MCF 10A (cell line): ENCODE data around the gene SPON1. TPM values are rescaled to one million over a fixed set of nuclear protein-coding genes. Genes with fewer than 3 reads are reported as not detected.

ENCODE experiments used
- BruUV-seq: library from RNA; stranded (reverse); fragments of 400-500 nt; replicated peaks from 2 replicates; lab custom pipeline; 2021; lab: Mats Ljungman, UMichigan
- CTCF ChIA-PET: fragments of 300-600 bp; sonication (Branson Sonifier 250); formaldehyde crosslinking; extraction: SDS; loops from one replicate; lab custom pipeline; 2021; ENCODE audit warnings: antibody characterized with exemption, inconsistent platforms; lab: Yijun Ruan, JAX
- POLR2A ChIA-PET: fragments of 300-600, 350-650 bp; sonication (Branson Sonifier 250); formaldehyde crosslinking; extraction: SDS; loops from one replicate; lab custom pipeline; 2020; ENCODE audit warnings: antibody characterized with exemption, inconsistent platforms; lab: Yijun Ruan, JAX
- DNase-seq: peaks from one replicate; pipeline ENCODE4 v3.0.0-alpha.2; 2018; ENCODE audit not compliant: unreplicated experiment
- H3K27ac Mint-ChIP-seq: one replicate; pipeline ENCODE4 v1.8.0; 2022; ENCODE audit warnings: mild to moderate bottlenecking, low read depth, mixed read lengths; ENCODE audit not compliant: unreplicated experiment
- H3K27me3 Mint-ChIP-seq: one replicate; pipeline ENCODE4 v1.8.0; 2022; ENCODE audit warnings: mixed read lengths; ENCODE audit not compliant: insufficient read depth, unreplicated experiment
- H3K36me3 Mint-ChIP-seq: one replicate; pipeline ENCODE4 v1.8.0; 2022; ENCODE audit warnings: mild to moderate bottlenecking, moderate library complexity, mixed read lengths; ENCODE audit not compliant: insufficient read depth, unreplicated experiment
- H3K4me1 Mint-ChIP-seq: one replicate; pipeline ENCODE4 v1.8.0; 2022; ENCODE audit warnings: mixed read lengths; ENCODE audit not compliant: insufficient read depth, unreplicated experiment
- H3K4me3 Mint-ChIP-seq: one replicate; pipeline ENCODE4 v1.8.0; 2022; ENCODE audit warnings: mild to moderate bottlenecking, moderate library complexity, mixed read lengths; ENCODE audit not compliant: unreplicated experiment
- H3K9me3 Mint-ChIP-seq: one replicate; pipeline ENCODE4 v1.8.0; 2022; ENCODE audit warnings: mixed read lengths; ENCODE audit not compliant: unreplicated experiment
- intact Hi-C: fragments of 100-400 bp; cut with micrococcal nuclease; formaldehyde crosslinking; loops from 2 replicates; pipeline ENCODE4 v1.14.1; 2022
- total RNA-seq: library from RNA; stranded (reverse); gene quantifications from 2 replicates; pipeline ENCODE4 v1.2.3, GENCODE V29; 2022
- TF ChIP-seq, protein P1 (sequence below): fragments of 200-600 bp; IDR thresholded peaks from one replicate; pipeline ENCODE4 v1.8.0; 2022; ENCODE audit warnings: antibody characterized with exemption, mild to moderate bottlenecking; ENCODE audit not compliant: unreplicated experiment

Gene SPON1
- total RNA-seq, 1 experiment from 2014 or later, result not detected

- Mint-ChIP-seq H3K4me1 (no peaks in the 10 kb centered on the region), H3K9me3 (no peaks in the 10 kb centered on the region), H3K36me3 (no peaks in the 10 kb centered on the region), H3K27ac (no peak overlapping the region), H3K4me3 (no peak overlapping the region), H3K27me3 (peaks cover 24% of the 10 kb centered on the region)
- POLR2A ChIA-PET, result no interaction called here
- TF ChIP-seq, protein P1, sequence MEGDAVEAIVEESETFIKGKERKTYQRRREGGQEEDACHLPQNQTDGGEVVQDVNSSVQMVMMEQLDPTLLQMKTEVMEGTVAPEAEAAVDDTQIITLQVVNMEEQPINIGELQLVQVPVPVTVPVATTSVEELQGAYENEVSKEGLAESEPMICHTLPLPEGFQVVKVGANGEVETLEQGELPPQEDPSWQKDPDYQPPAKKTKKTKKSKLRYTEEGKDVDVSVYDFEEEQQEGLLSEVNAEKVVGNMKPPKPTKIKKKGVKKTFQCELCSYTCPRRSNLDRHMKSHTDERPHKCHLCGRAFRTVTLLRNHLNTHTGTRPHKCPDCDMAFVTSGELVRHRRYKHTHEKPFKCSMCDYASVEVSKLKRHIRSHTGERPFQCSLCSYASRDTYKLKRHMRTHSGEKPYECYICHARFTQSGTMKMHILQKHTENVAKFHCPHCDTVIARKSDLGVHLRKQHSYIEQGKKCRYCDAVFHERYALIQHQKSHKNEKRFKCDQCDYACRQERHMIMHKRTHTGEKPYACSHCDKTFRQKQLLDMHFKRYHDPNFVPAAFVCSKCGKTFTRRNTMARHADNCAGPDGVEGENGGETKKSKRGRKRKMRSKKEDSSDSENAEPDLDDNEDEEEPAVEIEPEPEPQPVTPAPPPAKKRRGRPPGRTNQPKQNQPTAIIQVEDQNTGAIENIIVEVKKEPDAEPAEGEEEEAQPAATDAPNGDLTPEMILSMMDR, result no peak
- intact Hi-C loops, result no loop called here
- DNase-seq, result peak; percentile 27
- BruUV-seq, result no TSS peak
- CTCF ChIA-PET, result interaction anchor here (0.6 kb wide), 1 partner anchor 90 kb away, joined by 3 read pairs; no protein-coding TSS in a partner anchor
Measured at GRCh38 chr11:14073849-14074476, 111.4 kb downstream of the SPON1 start.

DNA sequence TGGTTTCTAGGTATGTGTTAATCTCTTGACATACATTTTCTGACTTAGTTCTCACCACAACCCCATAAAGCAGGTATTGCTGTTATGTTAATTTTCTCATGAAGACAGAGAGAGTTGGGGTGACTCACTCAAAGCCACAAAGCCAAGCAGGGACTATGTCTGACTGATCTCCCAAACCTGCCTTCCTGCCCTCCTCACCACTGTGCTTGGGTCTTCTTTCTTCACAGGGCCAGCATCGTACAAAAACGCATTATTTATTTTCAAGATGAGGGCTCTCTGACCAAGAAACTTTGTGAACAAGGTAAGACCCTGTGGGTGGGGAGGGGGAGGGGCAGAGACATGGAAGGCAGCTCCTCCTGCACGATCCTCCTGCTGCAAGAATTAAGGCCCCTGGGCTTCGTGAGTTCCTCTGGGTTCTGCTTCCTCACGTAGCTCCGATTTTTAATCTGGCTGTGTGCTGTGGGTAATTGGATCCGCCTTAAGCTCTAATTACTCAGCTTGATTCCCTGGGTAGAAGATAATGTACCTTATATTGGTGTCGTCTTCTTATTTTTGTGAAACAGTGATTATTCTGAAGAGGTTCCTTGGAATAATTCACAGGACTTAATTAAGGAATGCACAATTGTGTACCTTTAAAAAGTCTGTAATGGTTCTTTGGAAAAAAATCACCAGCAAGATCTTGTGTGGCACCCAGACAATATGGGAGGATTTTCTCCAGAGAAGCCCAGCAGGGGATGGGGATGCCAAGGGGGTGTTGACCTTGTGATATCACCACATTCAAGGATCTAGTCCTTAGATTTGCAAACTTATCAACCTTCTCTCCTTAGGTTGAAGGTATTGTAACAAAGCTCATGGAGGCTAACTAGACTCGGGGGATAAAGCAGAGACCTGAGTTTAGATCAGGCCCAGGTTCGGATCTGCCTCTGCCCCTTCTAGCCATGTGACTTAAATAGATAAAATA is 112.9 kb downstream of the SPON1 start:
- TF ChIP-seq, protein P1, result no peak
- Mint-ChIP-seq H3K36me3 (no peaks in the 10 kb centered on the region), H3K4me1 (no peaks in the 10 kb centered on the region), H3K27me3 (peaks cover 37% of the 10 kb centered on the region), H3K4me3 (no peak overlapping the region), H3K27ac (no peak overlapping the region), H3K9me3 (no peaks in the 10 kb centered on the region)
- POLR2A ChIA-PET, result interaction anchor here (0.9 kb wide), 1 partner anchor 12 kb away, joined by 3 read pairs; no protein-coding TSS in a partner anchor
- peak; percentile 43 for DNase-seq
- BruUV-seq, result no TSS peak
- CTCF ChIA-PET, result no interaction called here
- intact Hi-C loops, result no loop called here

DNA sequence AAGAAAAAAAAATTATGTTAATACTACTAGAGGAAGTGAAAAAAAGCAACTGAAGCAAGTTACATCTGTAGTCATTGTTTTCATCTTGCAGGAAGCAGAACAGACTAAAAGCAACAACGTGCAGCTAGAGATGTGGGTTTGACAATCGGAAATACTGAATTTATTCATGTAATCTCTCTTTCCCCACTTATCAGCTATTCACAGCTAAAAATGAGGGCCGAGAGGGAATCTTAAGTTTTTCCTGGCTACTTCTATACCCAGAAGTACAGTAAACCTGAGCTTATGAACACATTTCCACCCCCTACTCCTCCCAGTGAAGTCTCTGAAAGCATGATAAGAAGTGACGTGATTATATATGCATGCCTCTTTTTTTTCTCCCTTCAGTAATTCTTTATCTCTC is 116.5 kb downstream of the SPON1 start:
- BruUV-seq, result no TSS peak
- Mint-ChIP-seq H3K27me3 (peaks cover 65% of the 10 kb centered on the region), H3K27ac (no peak overlapping the region)

More for the DNA sequence above, 116.5 kb downstream of the SPON1 start:
- Mint-ChIP-seq H3K36me3 (no peaks in the 10 kb centered on the region), H3K9me3 (no peaks in the 10 kb centered on the region), H3K4me1 (no peaks in the 10 kb centered on the region), H3K4me3 (no peak overlapping the region)
- DNase-seq, result no peak
- CTCF ChIA-PET, result interaction anchor here (1.4 to 1.5 kb wide), 2 partner anchors 8 to 70 kb away, joined by 3 to 4 read pairs; no protein-coding TSS in a partner anchor
- POLR2A ChIA-PET, result no interaction called here
- intact Hi-C loops, result no loop called here
- TF ChIP-seq, protein P1, result no peak
